Keratinocyte (primary cell): Measurements from ENCODE around the gene SPP2. TPM values are rescaled to one million over a fixed set of nuclear protein-coding genes. Genes with fewer than 3 reads are reported as not detected.

Experiments used
- DNase-seq: peaks from one replicate; pipeline ENCODE4 v3.0.0-alpha.2; 2011; ENCODE audit warnings: low read depth, missing footprints, low spot score
- FAIRE-seq: peaks from 2 replicates; lab custom pipeline; 2011; peaks lifted over from hg19 to GRCh38; lab: Jason Lieb, UNC
- H2AFZ ChIP-seq: 2 replicates; pipeline ENCODE4 v1.6.0; 2012; ENCODE audit warnings: low read length, control low read depth, inconsistent platforms; ENCODE audit not compliant: control insufficient read depth
- H3K27ac ChIP-seq: 2 replicates; pipeline ENCODE4 v1.5.1; 2011; ENCODE audit warnings: low read length; ENCODE audit not compliant: control insufficient read depth, insufficient read depth
- H3K27me3 ChIP-seq: 3 replicates; pipeline ENCODE4 v1.6.0; 2011; ENCODE audit warnings: low read length; ENCODE audit not compliant: control insufficient read depth, insufficient read depth; ENCODE audit errors: extremely low read depth
- H3K36me3 ChIP-seq, 2 experiments: 2 replicates in 1 of 2; 3 replicates in 1 of 2; pipeline ENCODE4 v1.5.1; 2011; ENCODE audit warnings: low read length in 2 of 2, mild to moderate bottlenecking in 1 of 2; ENCODE audit not compliant: control insufficient read depth in 2 of 2, insufficient read depth in 2 of 2; ENCODE audit errors: extremely low read depth in 1 of 2
- H3K4me1 ChIP-seq: 3 replicates; pipeline ENCODE4 v1.5.1; 2011; ENCODE audit warnings: low read length; ENCODE audit not compliant: control insufficient read depth, insufficient read depth; ENCODE audit errors: extremely low read depth
- H3K4me2 ChIP-seq: 3 replicates; pipeline ENCODE4 v1.6.0; 2011; ENCODE audit warnings: low read depth, low read length; ENCODE audit not compliant: control insufficient read depth, insufficient read depth; ENCODE audit errors: extremely low read depth
- H3K4me3 ChIP-seq, 3 experiments: fragments of 200-600 bp in 1 of 3; sonication (generic) in 1 of 3; 2 replicates in 2 of 3; 3 replicates in 1 of 3; pipeline ENCODE4 v1.5.1; 2011 to 2016; ENCODE audit warnings: low read length in 3 of 3, mild to moderate bottlenecking in 3 of 3, control low read depth in 2 of 3, inconsistent platforms in 1 of 3, low read depth in 1 of 3, mixed read lengths in 1 of 3, mixed run types in 1 of 3, moderate library complexity in 1 of 3; ENCODE audit not compliant: control insufficient read depth in 2 of 3, insufficient read depth in 2 of 3; ENCODE audit errors: extremely low read depth in 1 of 3
- H3K79me2 ChIP-seq: 2 replicates; pipeline ENCODE4 v1.6.0; 2012; ENCODE audit warnings: low read length; ENCODE audit not compliant: control insufficient read depth, insufficient read depth
- H3K9ac ChIP-seq: 3 replicates; pipeline ENCODE4 v1.6.0; 2011; ENCODE audit warnings: low read length; ENCODE audit not compliant: control insufficient read depth, insufficient read depth; ENCODE audit errors: extremely low read depth
- H3K9me1 ChIP-seq: 3 replicates; pipeline ENCODE4 v1.6.0; 2011; ENCODE audit warnings: low read length; ENCODE audit not compliant: control insufficient read depth, insufficient read depth; ENCODE audit errors: extremely low read depth
- H3K9me3 ChIP-seq: 2 replicates; pipeline ENCODE4 v1.5.1; 2012; ENCODE audit warnings: low read depth, low read length; ENCODE audit not compliant: control insufficient read depth
- H4K20me1 ChIP-seq: 3 replicates; pipeline ENCODE4 v1.6.0; 2011; ENCODE audit warnings: low read length; ENCODE audit not compliant: control insufficient read depth, insufficient read depth; ENCODE audit errors: extremely low read depth
- EZH2 ChIP-seq: IDR thresholded peaks from one replicate; pipeline ENCODE4 v1.6.1; 2012; ENCODE audit warnings: inconsistent platforms, mild to moderate bottlenecking, low read length, moderate library complexity
- dilution Hi-C: fragments of 300-500 bp; cut with MboI; formaldehyde crosslinking; loops from one replicate; pipeline ENCODE4 v1.7.0; 2020; ENCODE audit warnings: low sequenced_read_pairs; ENCODE audit not compliant: extremely low pct_ligation_motif_present
- polyA plus RNA-seq, 5 experiments: library from polyadenylated mRNA; depleted of rRNA in 3 of 5; stranded (reverse) in 3 of 5; stranded (forward) in 1 of 5; unstranded in 1 of 5; fragments of >200 nt; gene quantifications; 1 replicate in 1 of 5; 2 replicates in 3 of 5; 3 replicates in 1 of 5; pipeline versions ENCODE4 v1.2.1 to v1.2.3, GENCODE V29; 2011 to 2012; ENCODE audit warnings: missing spikeins in 2 of 5, low read depth in 1 of 5, low replicate concordance in 1 of 5
- TF ChIP-seq, protein P1 (sequence below), 3 experiments: IDR thresholded peaks in 1 of 3; conservative IDR thresholded peaks in 1 of 3; optimal IDR thresholded peaks in 1 of 3; 2 replicates in 2 of 3; 3 replicates in 1 of 3; pipeline versions ENCODE3 to v1.5.1; 2011; ENCODE audit warnings: low read length in 3 of 3, mild to moderate bottlenecking in 3 of 3, moderate library complexity in 2 of 3, control low read depth in 1 of 3, inconsistent platforms in 1 of 3; ENCODE audit not compliant: insufficient read depth in 2 of 3; ENCODE audit errors: extremely low read depth in 1 of 3

SPP2 gene
- polyA plus RNA-seq, 1 donor (not counting 4 experiments of a cell fraction or from before 2014, with no cell fraction given) = 0.13 TPM

DNA sequence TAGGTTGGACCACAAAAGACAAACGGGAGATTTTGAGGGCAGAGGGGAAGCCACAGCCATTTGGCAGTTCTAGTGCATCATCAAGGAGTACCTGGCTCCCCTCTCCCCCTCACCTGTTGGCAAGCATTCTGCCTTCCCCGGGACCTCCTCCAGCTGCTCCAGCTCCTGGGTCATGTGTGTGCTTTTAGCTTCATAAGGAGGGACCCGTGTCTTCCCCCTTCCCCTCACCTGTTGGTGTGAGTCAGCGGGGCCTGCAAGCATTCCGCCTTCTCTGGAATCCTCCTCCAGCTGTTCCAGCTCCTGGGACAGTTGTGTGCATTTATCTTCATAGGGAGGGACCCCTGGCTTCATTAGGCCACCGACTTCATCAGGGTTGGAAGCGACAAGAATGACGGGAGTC is 58.8 kb downstream of the SPP2 start:
- dilution Hi-C loops = no loop called here
- FAIRE-seq = no peak
- H4K20me1 ChIP-seq = no peaks in the 10 kb centered on the region
- no peak overlapping the region for H3K4me3 ChIP-seq
- TF ChIP-seq, protein P1, sequence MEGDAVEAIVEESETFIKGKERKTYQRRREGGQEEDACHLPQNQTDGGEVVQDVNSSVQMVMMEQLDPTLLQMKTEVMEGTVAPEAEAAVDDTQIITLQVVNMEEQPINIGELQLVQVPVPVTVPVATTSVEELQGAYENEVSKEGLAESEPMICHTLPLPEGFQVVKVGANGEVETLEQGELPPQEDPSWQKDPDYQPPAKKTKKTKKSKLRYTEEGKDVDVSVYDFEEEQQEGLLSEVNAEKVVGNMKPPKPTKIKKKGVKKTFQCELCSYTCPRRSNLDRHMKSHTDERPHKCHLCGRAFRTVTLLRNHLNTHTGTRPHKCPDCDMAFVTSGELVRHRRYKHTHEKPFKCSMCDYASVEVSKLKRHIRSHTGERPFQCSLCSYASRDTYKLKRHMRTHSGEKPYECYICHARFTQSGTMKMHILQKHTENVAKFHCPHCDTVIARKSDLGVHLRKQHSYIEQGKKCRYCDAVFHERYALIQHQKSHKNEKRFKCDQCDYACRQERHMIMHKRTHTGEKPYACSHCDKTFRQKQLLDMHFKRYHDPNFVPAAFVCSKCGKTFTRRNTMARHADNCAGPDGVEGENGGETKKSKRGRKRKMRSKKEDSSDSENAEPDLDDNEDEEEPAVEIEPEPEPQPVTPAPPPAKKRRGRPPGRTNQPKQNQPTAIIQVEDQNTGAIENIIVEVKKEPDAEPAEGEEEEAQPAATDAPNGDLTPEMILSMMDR (optimal IDR thresholded peaks at IDR 0.05 in 1 of 3, IDR thresholded peaks at IDR 0.05 in 1 of 3, conservative IDR thresholded peaks at IDR 0.05 in 1 of 3; ENCODE audit: extremely low read depth in 1 of 3, insufficient read depth in 2 of 3, low read length in 3 of 3) = no peak
- no peak for TF ChIP-seq EZH2
- DNase-seq = no peak
- no peaks in the 10 kb centered on the region for H3K9me1 ChIP-seq
- no peak overlapping the region for H3K9ac ChIP-seq
- H3K36me3 ChIP-seq = no peaks in the 10 kb centered on the region
- H3K4me1 ChIP-seq = peaks cover 37% of the 10 kb centered on the region
- H3K9me3 ChIP-seq = no peaks in the 10 kb centered on the region
- no peak overlapping the region for H2AFZ ChIP-seq
- H3K27ac ChIP-seq = no peak overlapping the region
- no peak overlapping the region for H3K4me2 ChIP-seq
- H3K27me3 ChIP-seq = no peaks in the 10 kb centered on the region
- no peaks in the 10 kb centered on the region for H3K79me2 ChIP-seq

DNA sequence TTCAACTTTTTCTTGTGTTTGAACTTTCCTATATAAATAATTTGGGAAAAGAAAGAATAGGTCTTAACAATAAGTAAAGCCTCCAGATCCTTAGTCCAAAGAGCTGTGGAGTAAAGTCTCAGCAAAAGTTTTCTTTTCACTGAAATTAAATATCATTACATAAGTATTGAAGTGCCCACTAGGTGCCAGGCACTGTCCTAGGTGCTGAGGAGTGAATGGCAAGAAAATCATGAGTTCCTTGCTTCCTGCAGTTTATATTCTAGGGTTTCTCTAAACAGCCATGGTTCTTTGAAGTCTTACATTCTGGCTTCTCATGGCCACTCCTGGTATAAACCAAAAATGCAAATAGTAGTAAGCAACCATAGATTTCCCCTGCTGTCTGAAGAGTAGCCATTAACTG is 59.7 kb downstream of the SPP2 start:
- no peaks in the 10 kb centered on the region for H3K9me3 ChIP-seq
- H4K20me1 ChIP-seq = no peaks in the 10 kb centered on the region
- H3K27me3 ChIP-seq = no peaks in the 10 kb centered on the region
- H2AFZ ChIP-seq = no peak overlapping the region
- no peaks in the 10 kb centered on the region for H3K36me3 ChIP-seq
- DNase-seq (no peak), FAIRE-seq (peak; percentile 32)
- dilution Hi-C loops = no loop called here
- no peak overlapping the region for H3K9ac ChIP-seq
- peaks cover 37% of the 10 kb centered on the region for H3K4me1 ChIP-seq
- no peaks in the 10 kb centered on the region for H3K79me2 ChIP-seq
- TF ChIP-seq EZH2 = no peak
- TF ChIP-seq, protein P1 (optimal IDR thresholded peaks at IDR 0.05 in 1 of 3, IDR thresholded peaks at IDR 0.05 in 1 of 3, conservative IDR thresholded peaks at IDR 0.05 in 1 of 3; ENCODE audit: extremely low read depth in 1 of 3, insufficient read depth in 2 of 3, low read length in 3 of 3) = no peak
- H3K4me3 ChIP-seq = no peak overlapping the region
- no peak overlapping the region for H3K4me2 ChIP-seq
- H3K27ac ChIP-seq = no peak overlapping the region
- H3K9me1 ChIP-seq = no peaks in the 10 kb centered on the region
